Activated naive CD4-positive, alpha-beta T cell treated with Interleukin-2 at 50 U/mL for 16 hours (primary cell): ENCODE results near the gene ZNF207.
"Not testable (repeated sequence)": the region's sequence is repeated elsewhere in the genome, so short reads cannot be mapped to it uniquely, and the experiment has no call there.

Experiments
- DNase-seq: peaks from one replicate; pipeline ENCODE4 v3.0.0-alpha.2; 2020

Gene ZNF207

DNA sequence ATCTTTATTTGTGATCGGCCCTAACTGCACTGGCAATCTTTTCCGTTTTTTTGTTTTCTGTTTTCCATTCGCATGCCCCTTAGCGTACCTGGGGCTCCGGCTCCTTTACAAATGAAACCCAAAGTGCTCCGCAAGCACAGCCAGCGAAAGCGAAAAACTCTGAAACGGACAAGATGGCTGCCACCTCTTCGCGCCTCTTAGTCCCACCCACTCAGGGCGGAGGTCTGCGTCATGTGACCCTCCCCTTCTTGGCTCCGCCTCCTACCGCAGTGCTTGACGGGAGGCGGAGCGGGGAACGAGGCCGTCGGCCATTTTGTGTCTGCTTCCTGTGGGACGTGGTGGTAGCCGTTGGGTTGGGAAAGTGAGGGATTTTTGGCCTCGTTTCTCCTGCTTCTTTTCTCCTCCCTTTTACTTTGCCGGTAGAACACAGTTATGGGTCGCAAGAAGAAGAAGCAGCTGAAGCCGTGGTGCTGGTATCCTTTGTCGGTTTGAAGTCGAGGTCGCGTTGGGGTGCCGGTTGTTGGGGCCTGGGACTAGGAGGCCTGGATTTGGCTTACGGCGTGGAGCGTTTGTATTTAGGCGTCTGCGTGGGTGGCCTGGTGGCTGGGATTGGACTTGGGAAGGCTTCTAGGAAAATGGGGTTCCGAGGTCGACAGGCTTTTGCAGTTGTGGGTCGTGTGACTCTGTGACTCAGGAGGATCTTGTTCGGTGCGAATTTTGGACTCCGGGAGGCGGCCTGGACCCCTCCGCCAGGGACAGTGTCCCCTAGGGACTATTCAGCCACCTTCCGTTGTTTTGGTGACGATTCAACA, at the start of gene ZNF207:
Gene ZNF207 (plus strand): TSS at position 304 of the 812 bp plus-strand sequence. CDS start 129 bp downstream, at position 433.
- DNase-seq: peak; percentile 96

DNA sequence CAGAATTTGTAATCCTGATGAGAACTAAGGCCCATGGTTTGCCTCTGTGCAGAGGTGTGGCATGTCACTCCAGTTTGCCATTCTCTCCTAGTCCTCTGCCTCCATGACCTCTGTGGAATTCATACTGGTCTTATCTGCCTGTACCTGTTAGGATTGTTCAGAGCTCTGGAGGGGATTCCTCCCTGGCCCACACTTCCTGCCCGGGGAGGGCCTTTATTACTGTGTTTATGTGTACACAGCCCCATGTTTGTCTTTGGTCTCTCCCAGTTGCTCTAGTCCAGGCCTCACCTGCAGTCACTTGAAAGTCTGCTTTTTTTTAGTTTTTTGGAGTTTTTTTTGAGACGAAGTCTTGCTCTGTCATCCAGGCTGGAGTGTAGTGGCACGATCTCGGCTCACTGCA, 47.9 kb upstream of the ZNF207 start:
- no peak for DNase-seq

DNA sequence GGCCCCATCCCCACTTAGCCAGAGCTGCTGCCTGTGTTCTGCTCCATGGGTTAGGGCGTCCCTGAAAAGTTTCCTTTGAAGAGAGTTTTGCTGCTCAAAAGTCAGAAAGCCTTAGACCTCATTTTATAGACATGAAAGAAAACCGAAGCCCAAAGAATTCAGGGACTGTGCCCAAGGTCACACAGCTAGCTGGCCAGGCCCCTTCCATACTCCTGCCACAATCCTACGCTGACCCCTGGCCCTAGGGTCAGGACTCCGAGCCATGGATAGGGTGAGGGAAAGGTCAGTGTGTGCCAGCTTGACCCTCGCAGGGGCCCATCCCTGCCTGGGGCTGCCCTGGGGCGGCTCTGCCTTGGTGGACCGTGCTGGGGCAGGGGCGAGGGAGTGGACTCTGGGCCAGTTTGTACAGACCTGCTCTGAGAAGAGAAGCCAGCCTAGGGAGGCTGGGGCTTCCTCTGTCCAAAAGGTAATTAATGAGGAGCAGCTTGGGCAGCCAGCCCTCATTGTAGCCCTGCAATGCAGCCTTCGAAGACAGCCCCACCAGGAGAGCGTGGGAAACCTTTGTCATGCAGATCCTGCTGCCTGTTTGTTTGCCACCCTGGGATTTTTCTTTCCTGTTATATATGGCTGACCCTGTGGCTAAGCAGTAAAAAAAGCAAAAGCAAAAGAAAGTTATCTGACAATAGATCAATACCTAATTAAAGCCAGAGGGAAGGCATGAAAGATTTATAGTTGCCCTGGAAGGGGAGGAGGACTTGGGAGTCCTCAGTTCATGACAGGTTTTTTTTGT, 46.9 kb upstream of the ZNF207 start:
- no peak for DNase-seq

GRCh38 chr17:32303781-32304288, 46.1 kb upstream of the ZNF207 start:
- DNase-seq: no peak

DNA sequence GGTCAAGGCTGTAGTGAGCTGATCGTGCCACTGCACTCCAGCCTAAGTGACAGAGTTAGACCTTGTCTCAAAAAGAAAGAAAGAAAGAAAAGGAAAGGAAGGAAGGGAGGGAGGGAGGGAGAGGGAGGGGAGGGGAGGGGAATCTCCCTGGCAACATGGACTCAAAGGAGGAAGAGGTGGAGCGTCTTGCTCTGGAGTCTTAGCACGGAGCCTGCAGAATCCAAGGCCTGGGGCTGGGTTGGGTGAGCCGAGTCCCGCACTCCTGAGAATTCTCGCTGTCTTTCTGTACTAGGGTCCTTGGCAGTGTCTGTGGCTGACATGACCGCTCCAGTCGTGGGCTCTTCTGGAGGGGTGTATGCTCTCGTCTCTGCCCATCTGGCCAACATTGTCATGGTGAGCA, 44.9 kb upstream of the ZNF207 start:
- no peak for DNase-seq

DNA sequence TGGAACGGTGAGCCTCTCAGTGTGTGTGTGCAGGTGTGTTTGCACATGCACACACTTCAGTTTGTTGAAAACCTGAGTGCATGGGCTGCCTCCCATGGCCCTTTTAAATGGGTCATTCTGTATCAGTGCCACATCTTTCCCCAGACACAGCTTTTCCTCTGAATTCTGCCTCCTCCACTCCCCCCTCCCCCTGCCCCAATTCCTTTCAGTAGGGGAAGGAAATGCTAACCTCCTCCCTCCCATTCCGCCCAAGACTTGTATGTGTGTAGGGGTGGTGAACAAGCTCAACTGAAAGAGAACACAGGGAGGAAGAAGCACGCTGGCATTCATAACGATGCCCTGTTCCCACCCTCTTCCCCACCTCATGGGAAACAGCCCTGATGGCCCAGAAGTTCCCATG, 42.3 kb upstream of the ZNF207 start:
- DNase-seq: no peak

GRCh38 chr17:32311028-32311536, 38.9 kb upstream of the ZNF207 start:
- DNase-seq: no peak

- DNase-seq: no peak
Measured at GRCh38 chr17:32314636-32315035, 35.3 kb upstream of the ZNF207 start.

GRCh38 chr17:32315171-32315570, 34.8 kb upstream of the ZNF207 start:
- no peak for DNase-seq

DNA sequence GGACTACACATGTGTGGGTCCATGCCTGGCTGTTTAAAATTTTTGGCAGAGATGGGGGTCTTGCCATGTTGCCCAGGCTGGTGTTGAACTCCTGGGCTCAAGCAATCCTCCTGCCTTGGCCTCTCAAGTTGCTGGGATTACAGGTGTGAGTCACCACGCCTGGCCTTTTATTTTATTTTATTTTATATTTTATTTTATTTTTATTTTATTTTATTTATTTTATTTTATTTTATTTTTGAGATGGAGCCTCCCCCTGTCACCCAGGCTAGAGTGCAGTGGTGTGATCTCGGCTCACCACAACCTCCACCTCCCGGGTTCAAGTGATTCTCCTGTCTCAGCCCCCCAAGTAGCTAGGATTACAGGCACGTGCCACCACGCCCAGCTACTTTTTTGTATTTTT, 33.3 kb upstream of the ZNF207 start:
- DNase-seq: not testable (repeated sequence)

GRCh38 chr17:32317353-32317752, 32.6 kb upstream of the ZNF207 start:
- DNase-seq: no peak

- no peak for DNase-seq
Measured at GRCh38 chr17:32318071-32318470, 31.9 kb upstream of the ZNF207 start.

DNA sequence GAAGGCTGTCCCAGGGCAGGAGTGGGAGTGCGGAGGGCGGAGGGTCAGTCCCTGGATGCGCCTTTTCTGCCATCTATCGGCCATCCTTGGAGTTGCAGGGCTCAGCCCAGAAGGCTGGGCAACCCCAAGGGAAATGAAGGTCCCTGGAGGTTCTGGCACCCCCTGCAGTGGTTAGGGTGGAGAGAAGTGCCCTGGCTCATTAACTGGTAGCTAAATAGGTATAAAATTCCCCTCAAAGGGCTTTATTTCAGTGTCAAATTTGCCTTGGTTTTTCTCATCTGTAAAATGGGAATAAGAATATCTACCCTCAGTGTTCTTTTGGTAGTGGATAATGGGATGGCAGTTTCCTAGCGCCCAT, 30.4 kb upstream of the ZNF207 start:
- DNase-seq: peak; percentile 83

GRCh38 chr17:32320080-32320479, 29.9 kb upstream of the ZNF207 start:
- not testable (repeated sequence) for DNase-seq

DNA sequence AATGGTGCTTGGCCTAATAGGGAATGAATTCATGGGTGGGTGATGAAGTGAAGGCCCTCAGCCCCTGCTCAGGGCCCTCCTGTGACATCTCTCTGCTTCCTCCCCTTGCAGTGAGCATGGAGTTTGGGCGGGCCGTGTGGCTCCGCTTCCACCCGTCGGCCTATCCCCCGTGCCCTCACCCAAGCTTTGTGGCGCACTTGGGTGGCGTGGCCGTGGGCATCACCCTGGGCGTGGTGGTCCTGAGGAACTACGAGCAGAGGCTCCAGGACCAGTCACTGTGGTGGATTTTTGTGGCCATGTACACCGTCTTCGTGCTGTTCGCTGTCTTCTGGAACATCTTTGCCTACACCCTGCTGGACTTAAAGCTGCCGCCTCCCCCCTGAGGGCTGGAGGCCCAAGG, 29.1 kb upstream of the ZNF207 start:
- no peak for DNase-seq

- no peak for DNase-seq
Measured at GRCh38 chr17:32323046-32323445, 26.9 kb upstream of the ZNF207 start.

DNA sequence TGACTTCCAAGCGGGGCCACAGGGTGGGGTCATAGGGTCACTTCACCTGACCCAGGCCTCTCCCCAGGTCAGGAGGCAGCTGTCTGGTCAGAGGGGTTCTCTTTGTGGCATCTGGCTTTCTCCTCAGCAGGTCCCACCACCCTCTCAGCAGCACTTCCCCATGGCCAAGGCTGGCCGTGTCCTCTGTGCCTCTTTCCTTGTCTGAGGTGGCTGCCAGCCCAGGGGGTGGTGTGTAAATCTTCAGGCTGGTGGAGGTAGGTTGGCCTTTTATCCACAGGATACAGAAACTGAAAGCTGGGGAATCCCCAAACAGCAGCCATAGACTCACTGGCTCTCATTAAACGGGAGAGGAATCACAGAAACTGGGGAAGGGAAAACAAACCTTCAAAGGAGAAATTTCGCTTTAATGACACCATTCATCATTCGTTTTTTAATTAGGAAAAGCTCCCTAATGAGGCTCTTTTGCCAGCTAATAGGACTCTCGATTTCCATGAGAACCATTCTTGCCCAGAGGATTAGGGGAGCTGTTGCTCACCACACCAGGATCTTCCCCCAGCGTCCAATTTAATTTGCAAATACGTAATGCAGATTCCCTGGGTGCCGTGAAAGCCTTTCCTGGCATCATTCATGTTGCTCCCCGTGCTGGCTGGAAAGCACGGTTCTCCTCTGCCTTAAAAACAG, 26.0 kb upstream of the ZNF207 start:
- DNase-seq: peak; percentile 18

- DNase-seq: no peak
Measured at GRCh38 chr17:32327911-32328310, 22.0 kb upstream of the ZNF207 start.

GRCh38 chr17:32330147-32330546, 19.8 kb upstream of the ZNF207 start:
- no peak for DNase-seq

DNA sequence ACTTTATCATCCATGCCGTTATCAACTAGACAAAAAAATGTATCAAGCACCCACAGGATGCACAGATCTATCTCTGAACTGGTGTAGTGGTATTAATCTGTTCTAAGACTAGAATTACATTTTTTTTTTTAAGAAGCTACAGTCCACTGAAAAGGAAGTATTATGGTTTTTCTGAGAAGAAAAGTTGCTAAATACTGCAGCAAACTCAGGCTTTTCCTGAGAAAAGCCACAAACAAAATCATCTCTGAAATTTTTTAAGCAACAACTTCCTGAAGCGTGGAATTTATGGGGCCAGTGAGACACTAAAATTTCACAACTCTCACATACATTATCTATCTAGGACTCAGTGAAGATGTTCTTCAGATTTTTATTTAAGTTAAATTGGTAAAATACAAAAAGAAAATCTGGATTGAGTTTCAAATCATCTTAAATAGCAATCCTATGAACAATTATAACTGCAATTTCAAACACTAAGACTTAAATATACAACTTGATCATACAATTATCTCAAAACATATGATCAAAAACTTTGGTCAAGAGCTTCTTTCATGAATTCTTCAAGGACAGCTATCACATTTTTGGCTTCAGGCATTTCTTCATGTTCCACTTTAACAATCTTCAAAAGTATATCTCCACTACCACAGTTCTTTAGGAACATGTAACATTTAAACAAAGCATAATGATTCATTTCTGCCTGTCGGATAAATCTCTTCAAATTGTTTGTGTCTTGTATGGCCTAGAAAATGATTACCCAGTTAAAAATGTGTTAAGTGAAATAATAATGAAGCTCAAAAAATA, 18.5 kb upstream of the ZNF207 start:
- no peak for DNase-seq

DNA sequence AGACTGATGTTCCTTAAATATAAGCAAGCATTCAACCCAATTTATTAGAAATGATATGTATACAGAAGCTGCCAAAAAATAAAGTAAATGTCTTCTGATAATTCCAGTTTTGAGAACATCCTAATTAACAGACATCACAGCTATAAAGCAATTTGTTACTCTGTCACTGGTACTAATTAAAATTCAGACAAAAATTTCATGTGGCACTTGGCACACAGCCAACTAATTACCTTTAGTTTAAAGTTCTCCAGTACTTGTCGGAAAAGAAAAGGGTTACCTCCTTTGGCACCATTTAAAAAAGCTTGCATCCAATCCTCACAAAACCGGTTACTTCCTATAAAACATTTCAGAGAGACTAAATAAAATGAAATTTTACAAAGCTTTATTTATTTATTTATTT, 16.8 kb upstream of the ZNF207 start:
- DNase-seq: no peak

DNA sequence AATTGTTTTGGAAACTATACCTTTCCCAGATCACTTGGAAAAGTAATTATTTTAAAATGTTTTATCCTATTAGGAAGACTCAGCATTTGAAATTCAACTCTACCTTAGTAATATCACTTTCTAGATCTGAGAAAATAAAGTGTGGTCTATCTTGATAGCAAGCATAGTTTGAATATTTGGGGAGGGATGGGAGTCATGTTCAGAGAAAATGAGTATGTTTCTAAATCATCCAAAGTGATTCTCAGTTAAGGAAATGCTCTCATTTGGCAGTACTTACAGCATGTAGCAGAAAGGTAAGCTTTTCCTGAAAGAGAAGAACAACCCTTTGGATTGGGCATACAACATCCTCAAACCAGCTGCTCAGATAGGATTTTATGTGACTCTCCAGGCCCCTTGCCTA, 14.9 kb upstream of the ZNF207 start:
- no peak for DNase-seq
